ENCODE measurements around the gene CEP112.

Gene CEP112

GRCh38 chr17:65902831-65903522 is 289.0 kb downstream of the CEP112 start:
- no peak overlapping the region for H3K27ac ChIP-seq
- no peak for TF ChIP-seq ZFX (IDR thresholded peaks at IDR 0.05)
- TF ChIP-seq, protein P1, sequence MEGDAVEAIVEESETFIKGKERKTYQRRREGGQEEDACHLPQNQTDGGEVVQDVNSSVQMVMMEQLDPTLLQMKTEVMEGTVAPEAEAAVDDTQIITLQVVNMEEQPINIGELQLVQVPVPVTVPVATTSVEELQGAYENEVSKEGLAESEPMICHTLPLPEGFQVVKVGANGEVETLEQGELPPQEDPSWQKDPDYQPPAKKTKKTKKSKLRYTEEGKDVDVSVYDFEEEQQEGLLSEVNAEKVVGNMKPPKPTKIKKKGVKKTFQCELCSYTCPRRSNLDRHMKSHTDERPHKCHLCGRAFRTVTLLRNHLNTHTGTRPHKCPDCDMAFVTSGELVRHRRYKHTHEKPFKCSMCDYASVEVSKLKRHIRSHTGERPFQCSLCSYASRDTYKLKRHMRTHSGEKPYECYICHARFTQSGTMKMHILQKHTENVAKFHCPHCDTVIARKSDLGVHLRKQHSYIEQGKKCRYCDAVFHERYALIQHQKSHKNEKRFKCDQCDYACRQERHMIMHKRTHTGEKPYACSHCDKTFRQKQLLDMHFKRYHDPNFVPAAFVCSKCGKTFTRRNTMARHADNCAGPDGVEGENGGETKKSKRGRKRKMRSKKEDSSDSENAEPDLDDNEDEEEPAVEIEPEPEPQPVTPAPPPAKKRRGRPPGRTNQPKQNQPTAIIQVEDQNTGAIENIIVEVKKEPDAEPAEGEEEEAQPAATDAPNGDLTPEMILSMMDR (conservative IDR thresholded peaks at IDR 0.05), result no peak

- TF ChIP-seq, protein P1 (conservative IDR thresholded peaks at IDR 0.05), result no peak
- TF ChIP-seq ZFX (IDR thresholded peaks at IDR 0.05), result no peak
Measured at GRCh38 chr17:65902155-65902554, 289.8 kb downstream of the CEP112 start.

GRCh38 chr17:65901394-65901793 is 290.5 kb downstream of the CEP112 start:
- no peak overlapping the region for H3K27ac ChIP-seq
- TF ChIP-seq, protein P1 (conservative IDR thresholded peaks at IDR 0.05), result no peak
- TF ChIP-seq ZFX (IDR thresholded peaks at IDR 0.05), result no peak

More at GRCh38 chr17:65902155-65902554, 289.8 kb downstream of the CEP112 start:
- H3K27ac ChIP-seq, result no peak overlapping the region

GRCh38 chr17:65900216-65900615 is 291.7 kb downstream of the CEP112 start:
- H3K27ac ChIP-seq, result no peak overlapping the region
- no peak for TF ChIP-seq ZFX (IDR thresholded peaks at IDR 0.05)
- TF ChIP-seq, protein P1 (conservative IDR thresholded peaks at IDR 0.05), result no peak

DNA sequence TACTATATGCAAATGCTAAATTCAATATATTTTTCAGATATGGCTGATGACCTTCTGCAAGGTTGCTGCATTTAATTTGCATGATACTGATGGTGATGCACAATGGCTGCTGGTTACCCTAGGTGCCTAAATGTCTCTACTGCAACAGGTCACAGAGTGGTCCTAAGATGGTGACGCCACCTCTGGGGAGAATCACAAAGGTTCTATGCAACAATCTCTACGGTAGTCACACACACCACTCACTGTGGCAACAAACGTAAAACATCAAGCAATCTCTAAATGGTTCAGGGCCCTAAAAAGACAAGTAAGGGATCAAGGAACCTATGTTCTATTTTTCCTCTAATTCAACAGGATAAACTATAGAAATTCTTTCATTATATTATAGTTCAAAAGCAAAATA is 293.3 kb downstream of the CEP112 start:
- TF ChIP-seq ZFX (IDR thresholded peaks at IDR 0.05), result no peak
- TF ChIP-seq, protein P1 (conservative IDR thresholded peaks at IDR 0.05), result no peak

DNA sequence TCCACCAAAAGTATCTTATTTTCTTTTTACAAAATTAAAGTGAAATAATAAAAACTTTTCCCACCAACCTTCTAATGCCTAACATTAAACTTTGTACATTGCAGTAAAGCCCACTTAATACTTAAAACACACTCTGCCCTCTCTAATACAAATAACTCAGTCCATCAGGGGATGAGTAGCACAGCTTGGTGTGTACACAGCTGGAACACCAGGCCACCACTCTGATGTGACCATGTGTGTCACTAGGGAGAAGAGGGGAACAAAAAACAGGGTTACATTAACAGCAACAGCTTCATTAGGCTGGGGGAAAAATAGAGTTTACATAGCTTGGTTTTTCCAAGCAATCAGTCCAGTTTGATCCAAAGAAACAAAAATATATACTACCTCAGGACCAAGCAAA is 295.0 kb downstream of the CEP112 start:
- no peak overlapping the region for H3K27ac ChIP-seq
- TF ChIP-seq, protein P1 (conservative IDR thresholded peaks at IDR 0.05), result no peak
- no peak for TF ChIP-seq ZFX (IDR thresholded peaks at IDR 0.05)

More for the DNA sequence above, 293.3 kb downstream of the CEP112 start:
- no peak overlapping the region for H3K27ac ChIP-seq

DNA sequence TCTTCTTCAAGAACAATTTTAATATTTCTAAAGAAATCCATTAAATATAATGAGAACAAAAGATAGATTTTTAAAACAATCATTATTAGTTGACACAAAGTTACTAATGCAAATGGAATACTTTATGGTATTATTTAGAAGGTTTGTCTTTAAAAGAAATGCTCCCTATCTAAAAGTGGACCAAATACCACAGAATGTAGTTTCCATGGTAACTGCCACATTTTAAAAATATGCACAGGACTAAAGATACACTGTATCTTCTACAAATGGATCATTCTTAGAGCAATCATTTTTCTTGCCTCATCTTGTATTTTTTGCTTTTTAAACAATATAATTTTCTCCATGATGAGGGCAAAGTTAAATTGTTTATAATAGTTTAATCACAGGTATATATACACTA is 296.0 kb downstream of the CEP112 start:
- no peak for TF ChIP-seq ZFX (IDR thresholded peaks at IDR 0.05)
- TF ChIP-seq, protein P1 (conservative IDR thresholded peaks at IDR 0.05), result no peak
- H3K27ac ChIP-seq, result no peak overlapping the region

All from C4-2B (cell line).